Measurements from ENCODE around the gene PRDX5.

DNA sequence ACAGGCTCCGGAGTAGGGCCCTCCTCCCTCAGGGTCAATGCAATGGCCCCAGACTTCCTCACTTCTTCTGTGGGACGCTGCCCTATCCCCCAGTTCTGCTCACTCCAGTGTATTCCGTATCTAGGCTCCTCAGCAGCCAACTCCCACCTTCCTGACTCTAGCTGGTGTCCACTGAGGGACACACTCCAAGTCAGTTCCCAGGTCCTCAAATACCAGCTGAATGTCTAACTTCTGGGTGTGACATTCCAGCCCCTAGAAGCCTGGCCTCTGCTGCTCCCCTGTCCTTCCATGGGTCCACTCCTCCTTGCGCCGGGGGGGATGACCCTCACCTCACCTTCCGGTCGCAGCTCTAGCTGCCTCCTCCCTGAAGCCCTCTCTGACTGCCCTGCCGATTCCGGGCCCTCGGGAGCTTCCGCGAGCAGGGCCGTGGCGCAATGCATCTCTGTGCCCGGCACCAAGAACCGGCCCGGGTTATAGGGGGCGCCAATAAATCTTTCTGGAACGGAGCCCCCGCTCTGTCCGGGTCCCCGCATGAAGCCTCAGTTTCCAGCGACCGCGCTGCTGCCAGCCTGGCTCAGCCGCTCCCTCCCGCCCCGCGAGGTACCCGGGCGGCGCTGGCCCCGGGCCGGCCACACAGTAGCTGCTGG is 48.9 kb upstream of the PRDX5 start:
- TF ChIP-seq, protein P1, sequence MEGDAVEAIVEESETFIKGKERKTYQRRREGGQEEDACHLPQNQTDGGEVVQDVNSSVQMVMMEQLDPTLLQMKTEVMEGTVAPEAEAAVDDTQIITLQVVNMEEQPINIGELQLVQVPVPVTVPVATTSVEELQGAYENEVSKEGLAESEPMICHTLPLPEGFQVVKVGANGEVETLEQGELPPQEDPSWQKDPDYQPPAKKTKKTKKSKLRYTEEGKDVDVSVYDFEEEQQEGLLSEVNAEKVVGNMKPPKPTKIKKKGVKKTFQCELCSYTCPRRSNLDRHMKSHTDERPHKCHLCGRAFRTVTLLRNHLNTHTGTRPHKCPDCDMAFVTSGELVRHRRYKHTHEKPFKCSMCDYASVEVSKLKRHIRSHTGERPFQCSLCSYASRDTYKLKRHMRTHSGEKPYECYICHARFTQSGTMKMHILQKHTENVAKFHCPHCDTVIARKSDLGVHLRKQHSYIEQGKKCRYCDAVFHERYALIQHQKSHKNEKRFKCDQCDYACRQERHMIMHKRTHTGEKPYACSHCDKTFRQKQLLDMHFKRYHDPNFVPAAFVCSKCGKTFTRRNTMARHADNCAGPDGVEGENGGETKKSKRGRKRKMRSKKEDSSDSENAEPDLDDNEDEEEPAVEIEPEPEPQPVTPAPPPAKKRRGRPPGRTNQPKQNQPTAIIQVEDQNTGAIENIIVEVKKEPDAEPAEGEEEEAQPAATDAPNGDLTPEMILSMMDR (IDR thresholded peaks at IDR 0.05; ENCODE audit: low read length): no peak
- TF ChIP-seq EZH2 (optimal IDR thresholded peaks at IDR 0.05; ENCODE audit: low read depth, low read length): no peak

All from MM.1S (cell line).